HTERT RPE-1 (cell line): ENCODE results near the gene PIM2.

ENCODE experiments used
- in situ Hi-C: fragments of 300-500 bp; cut with MboI; formaldehyde crosslinking; loops from 4 replicates; pipeline ENCODE4 v1.14.3; 2020; ENCODE audit warnings: low sequenced_read_pairs

PIM2 gene

GRCh38 chrX:48918643-48919340 is at the start of gene PIM2:
TSS of gene PIM2 (minus strand) at chrX:48919024. CDS start at chrX:48918834, 190 bp downstream.
- in situ Hi-C loops: no loop called here

GRCh38 chrX:48968377-48968776 is 49.6 kb upstream of the PIM2 start:
- in situ Hi-C loops: no loop called here

GRCh38 chrX:48966796-48967579 is 48.2 kb upstream of the PIM2 start:
- in situ Hi-C loops: no loop called here

GRCh38 chrX:48965959-48966358 is 47.1 kb upstream of the PIM2 start:
- in situ Hi-C loops: no loop called here

GRCh38 chrX:48961585-48962091 is 42.8 kb upstream of the PIM2 start:
- in situ Hi-C loops: no loop called here

- in situ Hi-C loops: no loop called here
These were observed 41.5 kb upstream of the PIM2 start for GRCh38 chrX:48960291-48960690.

- in situ Hi-C loops: no loop called here
These were observed 39.8 kb upstream of the PIM2 start for GRCh38 chrX:48958635-48959094.

- in situ Hi-C loops: no loop called here
These were observed 39.2 kb upstream of the PIM2 start for GRCh38 chrX:48957827-48958634.

GRCh38 chrX:48957477-48957826 is 38.6 kb upstream of the PIM2 start, which contains the start of gene OTUD5:
TSS of gene OTUD5 (minus strand) at chrX:48957607. CDS start at chrX:48957570, 37 bp downstream.
- in situ Hi-C loops: no loop called here

- in situ Hi-C loops: no loop called here
These were observed 38.0 kb upstream of the PIM2 start for GRCh38 chrX:48956728-48957414.

GRCh38 chrX:48948589-48948988 is 29.8 kb upstream of the PIM2 start:
- in situ Hi-C loops: no loop called here

- in situ Hi-C loops: no loop called here
These were observed 26.9 kb upstream of the PIM2 start for GRCh38 chrX:48945517-48946348.

GRCh38 chrX:48942895-48943294 is 24.1 kb upstream of the PIM2 start:
- in situ Hi-C loops: no loop called here

- in situ Hi-C loops: no loop called here
These were observed 21.7 kb upstream of the PIM2 start for GRCh38 chrX:48940404-48940955.

- in situ Hi-C loops: no loop called here
These were observed 20.9 kb upstream of the PIM2 start for GRCh38 chrX:48939524-48940228.

GRCh38 chrX:48938721-48939425 is 20.0 kb upstream of the PIM2 start:
- in situ Hi-C loops: no loop called here

- in situ Hi-C loops: no loop called here
These were observed 18.5 kb upstream of the PIM2 start for GRCh38 chrX:48937054-48937907.
